Measurements from ENCODE around the gene ARFGAP3.

DNA sequence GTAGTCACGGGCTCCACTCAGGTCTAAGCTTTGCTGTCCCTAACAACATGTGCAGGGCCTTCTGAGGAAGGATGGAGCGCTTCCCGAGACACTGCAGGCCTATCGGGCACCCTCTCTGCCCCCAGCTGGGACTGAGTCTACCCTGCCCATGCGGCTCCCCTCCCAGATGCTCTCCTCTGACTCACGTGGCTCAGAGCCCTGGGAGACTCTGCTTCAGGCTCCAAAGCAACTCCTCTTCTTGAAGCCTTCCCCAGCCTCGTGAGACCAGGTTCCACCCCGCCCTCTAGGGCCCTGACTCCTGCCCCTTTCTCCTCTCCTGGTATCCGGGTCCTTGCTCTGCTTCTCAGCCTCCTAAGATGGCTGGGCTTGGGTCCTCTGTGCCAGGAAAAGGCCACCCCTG lies 28.4 kb upstream of the ARFGAP3 start:
- TF ChIP-seq, protein P1, sequence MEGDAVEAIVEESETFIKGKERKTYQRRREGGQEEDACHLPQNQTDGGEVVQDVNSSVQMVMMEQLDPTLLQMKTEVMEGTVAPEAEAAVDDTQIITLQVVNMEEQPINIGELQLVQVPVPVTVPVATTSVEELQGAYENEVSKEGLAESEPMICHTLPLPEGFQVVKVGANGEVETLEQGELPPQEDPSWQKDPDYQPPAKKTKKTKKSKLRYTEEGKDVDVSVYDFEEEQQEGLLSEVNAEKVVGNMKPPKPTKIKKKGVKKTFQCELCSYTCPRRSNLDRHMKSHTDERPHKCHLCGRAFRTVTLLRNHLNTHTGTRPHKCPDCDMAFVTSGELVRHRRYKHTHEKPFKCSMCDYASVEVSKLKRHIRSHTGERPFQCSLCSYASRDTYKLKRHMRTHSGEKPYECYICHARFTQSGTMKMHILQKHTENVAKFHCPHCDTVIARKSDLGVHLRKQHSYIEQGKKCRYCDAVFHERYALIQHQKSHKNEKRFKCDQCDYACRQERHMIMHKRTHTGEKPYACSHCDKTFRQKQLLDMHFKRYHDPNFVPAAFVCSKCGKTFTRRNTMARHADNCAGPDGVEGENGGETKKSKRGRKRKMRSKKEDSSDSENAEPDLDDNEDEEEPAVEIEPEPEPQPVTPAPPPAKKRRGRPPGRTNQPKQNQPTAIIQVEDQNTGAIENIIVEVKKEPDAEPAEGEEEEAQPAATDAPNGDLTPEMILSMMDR (IDR thresholded peaks at IDR 0.05) = no peak
- no peak for TF ChIP-seq POLR2AphosphoS5 (IDR thresholded peaks at IDR 0.05)
- TF ChIP-seq POLR2A (IDR thresholded peaks at IDR 0.05) = no peak
- no peak for TF ChIP-seq EP300 (IDR thresholded peaks at IDR 0.05)

Measured in upper lobe of left lung (tissue), 4 donors.